HEK293 (cell line): ENCODE measurements around the gene KRT12.

Experiments used
- CTCF ChIA-PET: fragments of 350-600 bp; formaldehyde crosslinking; extraction: SDS; loops from one replicate; lab custom pipeline; 2021; ENCODE audit warnings: antibody characterized with exemption; lab: Yijun Ruan, JAX
- POLR2A ChIA-PET: fragments of 300-600 bp; formaldehyde crosslinking; extraction: SDS; loops from one replicate; lab custom pipeline; 2020; ENCODE audit warnings: antibody characterized with exemption, inconsistent platforms; lab: Yijun Ruan, JAX
- H3K27ac ChIP-seq: fragments of 200-500 bp; sonication (Bioruptor generic); 2 replicates; pipeline ENCODE4 v1.5.1; 2014; ENCODE audit warnings: low read depth, low read length, control low read depth, inconsistent platforms; ENCODE audit errors: extremely low read depth
- H3K36me3 ChIP-seq, 2 experiments: fragments of 200-500 bp in 1 of 2; sonication (Bioruptor generic) in 1 of 2; 1 replicate in 1 of 2; 2 replicates in 1 of 2; pipeline ENCODE4 v1.5.1; 2014 to 2017; ENCODE audit warnings: inconsistent platforms in 2 of 2, low read length in 2 of 2; ENCODE audit not compliant: control insufficient read depth in 2 of 2, insufficient read depth in 1 of 2
- H3K4me1 ChIP-seq: fragments of 200-500 bp; sonication (Bioruptor generic); 2 replicates; pipeline ENCODE4 v1.5.1; 2014; ENCODE audit warnings: mild to moderate bottlenecking, low read length, inconsistent platforms; ENCODE audit not compliant: control insufficient read depth, insufficient read depth
- H3K4me3 ChIP-seq: 2 replicates; pipeline ENCODE4 v1.5.1; 2011; ENCODE audit warnings: low read depth, mild to moderate bottlenecking, control low read depth, low read length, moderate library complexity
- H3K9me3 ChIP-seq: fragments of 200-500 bp; sonication (Bioruptor generic); 2 replicates; pipeline ENCODE4 v1.5.1; 2014; ENCODE audit warnings: low read depth, low read length, inconsistent platforms; ENCODE audit not compliant: control insufficient read depth, insufficient read depth
- HOXD13 ChIP-seq: sonication (generic); formaldehyde crosslinking; IDR thresholded peaks from 2 replicates; pipeline ENCODE4 v1.8.0; 2022; ENCODE audit warnings: missing genetic modification reagents, borderline replicate concordance
- KLF1 ChIP-seq: fragments of 450-650 bp; formaldehyde crosslinking; IDR thresholded peaks from 2 replicates; pipeline ENCODE4 v1.5.1; 2016; ENCODE audit warnings: missing biosample characterization, missing genetic modification characterization
- REPIN1 ChIP-seq: fragments of 450-650 bp; formaldehyde crosslinking; IDR thresholded peaks from 2 replicates; pipeline ENCODE4 v1.5.1; 2017; ENCODE audit warnings: missing biosample characterization, missing genetic modification characterization, low read depth
- SCRT2 ChIP-seq: fragments of 450-650 bp; formaldehyde crosslinking; IDR thresholded peaks from 2 replicates; pipeline ENCODE4 v1.5.1; 2016; ENCODE audit warnings: missing biosample characterization, missing genetic modification characterization
- SETDB1 ChIP-seq: IDR thresholded peaks from one replicate; pipeline ENCODE4 v1.6.1; 2017; ENCODE audit warnings: mild to moderate bottlenecking, low read length, moderate library complexity, mixed read lengths; ENCODE audit not compliant: insufficient read length
- SP7 ChIP-seq: fragments of 450-650 bp; formaldehyde crosslinking; IDR thresholded peaks from 2 replicates; pipeline ENCODE4 v1.5.1; 2016; ENCODE audit warnings: missing biosample characterization, missing genetic modification characterization
- ZBTB17 ChIP-seq: fragments of 450-650 bp; formaldehyde crosslinking; IDR thresholded peaks from 2 replicates; pipeline ENCODE4 v1.5.1; 2016; ENCODE audit warnings: missing biosample characterization, missing genetic modification characterization
- ZFP69B ChIP-seq: fragments of 450-650 bp; formaldehyde crosslinking; IDR thresholded peaks from 2 replicates; pipeline ENCODE4 v1.5.1; 2016; ENCODE audit warnings: missing biosample characterization, missing genetic modification characterization
- ZNF138 ChIP-seq: fragments of 450-650 bp; formaldehyde crosslinking; IDR thresholded peaks from 2 replicates; pipeline ENCODE4 v1.5.1; 2016; ENCODE audit warnings: missing biosample characterization, missing genetic modification characterization, borderline replicate concordance
- ZNF140 ChIP-seq: fragments of 450-650 bp; formaldehyde crosslinking; IDR thresholded peaks from 2 replicates; pipeline ENCODE4 v1.5.1; 2016; ENCODE audit warnings: missing biosample characterization, missing genetic modification characterization
- ZNF341 ChIP-seq: fragments of 450-650 bp; formaldehyde crosslinking; IDR thresholded peaks from 2 replicates; pipeline ENCODE4; 2016; ENCODE audit warnings: low read depth, missing biosample characterization, missing genetic modification characterization
- ZNF501 ChIP-seq: fragments of 450-650 bp; formaldehyde crosslinking; IDR thresholded peaks from 2 replicates; pipeline ENCODE4 v1.5.1; 2016; ENCODE audit warnings: missing biosample characterization, missing genetic modification characterization
- ZNF530 ChIP-seq: fragments of 450-650 bp; formaldehyde crosslinking; IDR thresholded peaks from 2 replicates; pipeline ENCODE4 v1.5.1; 2016; ENCODE audit warnings: low read depth, missing biosample characterization, missing genetic modification characterization
- ZNF610 ChIP-seq: fragments of 450-650 bp; formaldehyde crosslinking; IDR thresholded peaks from 2 replicates; pipeline ENCODE4 v1.5.1; 2016; ENCODE audit warnings: missing biosample characterization, missing genetic modification characterization, borderline replicate concordance
- ZNF629 ChIP-seq: fragments of 450-650 bp; formaldehyde crosslinking; IDR thresholded peaks from 2 replicates; pipeline ENCODE4 v1.5.1; 2017; ENCODE audit warnings: missing biosample characterization, missing genetic modification characterization
- ZNF654 ChIP-seq: fragments of 450-650 bp; formaldehyde crosslinking; IDR thresholded peaks from 2 replicates; pipeline ENCODE4 v1.5.1; 2016; ENCODE audit warnings: low read depth, missing biosample characterization, missing genetic modification characterization
- ZNF747 ChIP-seq: fragments of 450-650 bp; formaldehyde crosslinking; IDR thresholded peaks from 2 replicates; pipeline ENCODE4 v1.5.1; 2016; ENCODE audit warnings: missing biosample characterization, missing genetic modification characterization
- ZNF791 ChIP-seq: fragments of 450-650 bp; formaldehyde crosslinking; IDR thresholded peaks from 2 replicates; pipeline ENCODE4 v1.5.1; 2016; ENCODE audit warnings: missing biosample characterization, missing genetic modification characterization
- ZNF792 ChIP-seq: fragments of 450-650 bp; formaldehyde crosslinking; IDR thresholded peaks from 2 replicates; pipeline ENCODE4 v1.5.1; 2016; ENCODE audit warnings: missing biosample characterization, missing genetic modification characterization
- ZXDB ChIP-seq: fragments of 450-650 bp; formaldehyde crosslinking; IDR thresholded peaks from 2 replicates; pipeline ENCODE4 v1.5.1; 2016; ENCODE audit warnings: missing biosample characterization, missing genetic modification characterization
- TF ChIP-seq, protein P1 (sequence below): fragments of 450-650 bp; formaldehyde crosslinking; IDR thresholded peaks from 2 replicates; pipeline ENCODE4 v1.5.1; 2017; ENCODE audit warnings: missing biosample characterization, missing genetic modification characterization
- TF ChIP-seq, protein P2 (sequence below): fragments of 450-650 bp; formaldehyde crosslinking; IDR thresholded peaks from 2 replicates; pipeline ENCODE4 v1.5.1; 2017; ENCODE audit warnings: missing biosample characterization, missing genetic modification characterization
- TF ChIP-seq, protein P3 (sequence below): fragments of 450-650 bp; formaldehyde crosslinking; IDR thresholded peaks from 2 replicates; pipeline ENCODE4 v1.5.1; 2016; ENCODE audit warnings: missing biosample characterization, missing genetic modification characterization
- TF ChIP-seq, protein P4 (sequence below): fragments of 450-650 bp; formaldehyde crosslinking; IDR thresholded peaks from 2 replicates; pipeline ENCODE4 v1.5.1; 2016; ENCODE audit warnings: missing biosample characterization, missing genetic modification characterization
- TF ChIP-seq, protein P5 (sequence below): fragments of 450-650 bp; formaldehyde crosslinking; IDR thresholded peaks from 2 replicates; pipeline ENCODE4 v1.5.1; 2016; ENCODE audit warnings: missing biosample characterization, missing genetic modification characterization, borderline replicate concordance

KRT12 gene

DNA sequence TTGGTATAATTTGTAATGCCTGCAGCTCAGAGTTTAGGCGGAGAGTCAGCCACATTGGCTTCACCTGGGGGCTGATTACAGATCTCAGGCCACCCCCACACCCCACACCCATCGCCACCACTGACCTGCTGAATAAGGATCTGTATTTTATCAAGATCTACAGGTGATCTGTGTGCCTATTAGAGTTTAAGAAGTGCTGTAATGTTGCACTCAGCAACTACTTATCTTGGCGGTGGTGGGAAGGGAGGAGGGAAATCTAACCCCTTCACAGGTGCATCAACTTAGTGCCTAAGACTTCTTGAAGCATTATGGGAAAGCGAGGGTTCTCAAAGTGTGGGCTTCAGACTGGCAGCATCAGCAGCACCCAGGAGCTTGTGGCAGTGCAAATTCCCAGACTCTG is 35.5 kb upstream of the KRT12 start:
- Histone ChIP-seq H3K4me1 (peaks cover 27% of the 10 kb centered on the region), H3K36me3 (no peaks in the 10 kb centered on the region), H3K9me3 (no peaks in the 10 kb centered on the region), H3K4me3 (no peak overlapping the region), H3K27ac (peak overlapping the region; percentile 63; the same call in 1 of the 2 replicates)
- TF ChIP-seq, protein P1, sequence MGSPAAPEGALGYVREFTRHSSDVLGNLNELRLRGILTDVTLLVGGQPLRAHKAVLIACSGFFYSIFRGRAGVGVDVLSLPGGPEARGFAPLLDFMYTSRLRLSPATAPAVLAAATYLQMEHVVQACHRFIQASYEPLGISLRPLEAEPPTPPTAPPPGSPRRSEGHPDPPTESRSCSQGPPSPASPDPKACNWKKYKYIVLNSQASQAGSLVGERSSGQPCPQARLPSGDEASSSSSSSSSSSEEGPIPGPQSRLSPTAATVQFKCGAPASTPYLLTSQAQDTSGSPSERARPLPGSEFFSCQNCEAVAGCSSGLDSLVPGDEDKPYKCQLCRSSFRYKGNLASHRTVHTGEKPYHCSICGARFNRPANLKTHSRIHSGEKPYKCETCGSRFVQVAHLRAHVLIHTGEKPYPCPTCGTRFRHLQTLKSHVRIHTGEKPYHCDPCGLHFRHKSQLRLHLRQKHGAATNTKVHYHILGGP (tag by site-specific recombination) = no peak
- TF ChIP-seq SCRT2 (tag by site-specific recombination) (peak; percentile 60; the same call in 1 of the 2 replicates), ZNF654 (tag by site-specific recombination) (no peak), ZNF501 (tag by site-specific recombination) (no peak), SETDB1 (no peak), ZNF610 (tag by site-specific recombination) (no peak)
- POLR2A ChIA-PET = interaction anchor here (0.8 kb wide), 1 partner anchor 760 kb away, joined by 3 read pairs; no protein-coding TSS in a partner anchor
- CTCF ChIA-PET = interaction anchor here (0.7 to 3.4 kb wide), 10 partner anchors 11 to 765 kb away, joined by 3 to 15 read pairs (median 3); no protein-coding TSS in a partner anchor

DNA sequence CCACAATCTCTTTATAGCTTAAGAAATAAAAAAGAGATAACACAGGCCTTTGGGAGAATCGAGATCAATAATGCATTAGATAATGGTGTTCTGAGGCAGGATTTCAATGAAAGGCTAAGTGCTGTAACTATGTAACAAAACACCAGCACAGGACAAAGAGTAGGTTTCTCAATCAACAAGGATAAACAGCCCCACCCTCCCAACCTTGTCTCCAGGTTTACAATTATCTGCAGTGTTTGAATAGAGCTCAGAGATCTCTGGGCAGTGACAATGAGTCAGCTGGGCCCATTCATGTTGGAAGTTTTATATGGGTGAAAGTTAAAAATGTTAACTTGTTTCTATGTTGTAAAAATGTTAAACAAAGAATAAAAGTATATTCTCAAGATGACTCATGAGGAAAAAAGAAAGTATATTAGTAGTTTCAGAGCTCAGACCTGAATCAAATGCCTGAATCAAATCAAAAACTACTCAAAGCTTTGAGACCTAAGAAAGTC is 35.0 kb upstream of the KRT12 start:
- H3K4me3 ChIP-seq = no peak overlapping the region
- ChIA-PET CTCF (interaction anchor here (0.6 to 3.4 kb wide), 13 partner anchors 11 to 766 kb away, joined by 3 to 15 read pairs (median 3); partner anchors contain the start of gene KRT20), POLR2A (interaction anchor here (0.8 kb wide), 1 partner anchor 761 kb away, joined by 3 read pairs; no protein-coding TSS in a partner anchor)
- H3K9me3 ChIP-seq = no peaks in the 10 kb centered on the region
- no peaks in the 10 kb centered on the region for H3K36me3 ChIP-seq
- peak overlapping the region; percentile 63; the same call in 1 of the 2 replicates for H3K27ac ChIP-seq
- H3K4me1 ChIP-seq = peaks cover 27% of the 10 kb centered on the region
- TF ChIP-seq ZNF530 (tag by site-specific recombination) (no peak), KLF1 (tag by site-specific recombination) (peak; percentile 48), SP7 (tag by site-specific recombination) (peak; percentile 69), REPIN1 (tag by site-specific recombination) (no peak), ZNF792 (tag by site-specific recombination) (no peak), ZNF747 (tag by site-specific recombination) (no peak), ZFP69B (tag by site-specific recombination) (0 out of 2 replicates have a peak, but pooled peaks have one; percentile 31), HOXD13 (no peak), ZNF138 (tag by site-specific recombination) (no peak), ZNF140 (tag by site-specific recombination) (no peak), ZXDB (no peak), ZBTB17 (tag by site-specific recombination) (peak; percentile 41), ZNF341 (tag by site-specific recombination) (no peak), ZNF791 (tag by site-specific recombination) (no peak), ZNF629 (tag by site-specific recombination) (0 out of 2 replicates have a peak, but pooled peaks have one; percentile 15)
- TF ChIP-seq, protein P2, sequence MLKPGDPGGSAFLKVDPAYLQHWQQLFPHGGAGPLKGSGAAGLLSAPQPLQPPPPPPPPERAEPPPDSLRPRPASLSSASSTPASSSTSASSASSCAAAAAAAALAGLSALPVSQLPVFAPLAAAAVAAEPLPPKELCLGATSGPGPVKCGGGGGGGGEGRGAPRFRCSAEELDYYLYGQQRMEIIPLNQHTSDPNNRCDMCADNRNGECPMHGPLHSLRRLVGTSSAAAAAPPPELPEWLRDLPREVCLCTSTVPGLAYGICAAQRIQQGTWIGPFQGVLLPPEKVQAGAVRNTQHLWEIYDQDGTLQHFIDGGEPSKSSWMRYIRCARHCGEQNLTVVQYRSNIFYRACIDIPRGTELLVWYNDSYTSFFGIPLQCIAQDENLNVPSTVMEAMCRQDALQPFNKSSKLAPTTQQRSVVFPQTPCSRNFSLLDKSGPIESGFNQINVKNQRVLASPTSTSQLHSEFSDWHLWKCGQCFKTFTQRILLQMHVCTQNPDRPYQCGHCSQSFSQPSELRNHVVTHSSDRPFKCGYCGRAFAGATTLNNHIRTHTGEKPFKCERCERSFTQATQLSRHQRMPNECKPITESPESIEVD (tag by site-specific recombination) = peak; percentile 74
- TF ChIP-seq, protein P3, sequence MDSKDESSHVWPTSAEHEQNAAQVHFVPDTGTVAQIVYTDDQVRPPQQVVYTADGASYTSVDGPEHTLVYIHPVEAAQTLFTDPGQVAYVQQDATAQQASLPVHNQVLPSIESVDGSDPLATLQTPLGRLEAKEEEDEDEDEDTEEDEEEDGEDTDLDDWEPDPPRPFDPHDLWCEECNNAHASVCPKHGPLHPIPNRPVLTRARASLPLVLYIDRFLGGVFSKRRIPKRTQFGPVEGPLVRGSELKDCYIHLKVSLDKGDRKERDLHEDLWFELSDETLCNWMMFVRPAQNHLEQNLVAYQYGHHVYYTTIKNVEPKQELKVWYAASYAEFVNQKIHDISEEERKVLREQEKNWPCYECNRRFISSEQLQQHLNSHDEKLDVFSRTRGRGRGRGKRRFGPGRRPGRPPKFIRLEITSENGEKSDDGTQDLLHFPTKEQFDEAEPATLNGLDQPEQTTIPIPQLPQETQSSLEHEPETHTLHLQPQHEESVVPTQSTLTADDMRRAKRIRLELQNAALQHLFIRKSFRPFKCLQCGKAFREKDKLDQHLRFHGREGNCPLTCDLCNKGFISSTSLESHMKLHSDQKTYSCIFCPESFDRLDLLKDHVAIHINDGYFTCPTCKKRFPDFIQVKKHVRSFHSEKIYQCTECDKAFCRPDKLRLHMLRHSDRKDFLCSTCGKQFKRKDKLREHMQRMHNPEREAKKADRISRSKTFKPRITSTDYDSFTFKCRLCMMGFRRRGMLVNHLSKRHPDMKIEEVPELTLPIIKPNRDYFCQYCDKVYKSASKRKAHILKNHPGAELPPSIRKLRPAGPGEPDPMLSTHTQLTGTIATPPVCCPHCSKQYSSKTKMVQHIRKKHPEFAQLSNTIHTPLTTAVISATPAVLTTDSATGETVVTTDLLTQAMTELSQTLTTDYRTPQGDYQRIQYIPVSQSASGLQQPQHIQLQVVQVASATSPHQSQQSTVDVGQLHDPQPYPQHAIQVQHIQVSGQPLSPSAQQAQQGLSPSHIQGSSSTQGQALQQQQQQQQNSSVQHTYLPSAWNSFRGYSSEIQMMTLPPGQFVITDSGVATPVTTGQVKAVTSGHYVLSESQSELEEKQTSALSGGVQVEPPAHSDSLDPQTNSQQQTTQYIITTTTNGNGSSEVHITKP = peak; percentile 44; the same call in 1 of the 2 replicates
- TF ChIP-seq, protein P4, sequence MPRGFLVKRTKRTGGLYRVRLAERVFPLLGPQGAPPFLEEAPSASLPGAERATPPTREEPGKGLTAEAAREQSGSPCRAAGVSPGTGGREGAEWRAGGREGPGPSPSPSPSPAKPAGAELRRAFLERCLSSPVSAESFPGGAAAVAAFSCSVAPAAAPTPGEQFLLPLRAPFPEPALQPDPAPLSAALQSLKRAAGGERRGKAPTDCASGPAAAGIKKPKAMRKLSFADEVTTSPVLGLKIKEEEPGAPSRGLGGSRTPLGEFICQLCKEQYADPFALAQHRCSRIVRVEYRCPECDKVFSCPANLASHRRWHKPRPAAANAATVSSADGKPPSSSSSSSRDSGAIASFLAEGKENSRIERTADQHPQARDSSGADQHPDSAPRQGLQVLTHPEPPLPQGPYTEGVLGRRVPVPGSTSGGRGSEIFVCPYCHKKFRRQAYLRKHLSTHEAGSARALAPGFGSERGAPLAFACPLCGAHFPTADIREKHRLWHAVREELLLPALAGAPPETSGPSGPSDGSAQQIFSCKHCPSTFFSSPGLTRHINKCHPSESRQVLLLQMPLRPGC = no peak; the same call in 1 of the 2 replicates
- TF ChIP-seq, protein P5, sequence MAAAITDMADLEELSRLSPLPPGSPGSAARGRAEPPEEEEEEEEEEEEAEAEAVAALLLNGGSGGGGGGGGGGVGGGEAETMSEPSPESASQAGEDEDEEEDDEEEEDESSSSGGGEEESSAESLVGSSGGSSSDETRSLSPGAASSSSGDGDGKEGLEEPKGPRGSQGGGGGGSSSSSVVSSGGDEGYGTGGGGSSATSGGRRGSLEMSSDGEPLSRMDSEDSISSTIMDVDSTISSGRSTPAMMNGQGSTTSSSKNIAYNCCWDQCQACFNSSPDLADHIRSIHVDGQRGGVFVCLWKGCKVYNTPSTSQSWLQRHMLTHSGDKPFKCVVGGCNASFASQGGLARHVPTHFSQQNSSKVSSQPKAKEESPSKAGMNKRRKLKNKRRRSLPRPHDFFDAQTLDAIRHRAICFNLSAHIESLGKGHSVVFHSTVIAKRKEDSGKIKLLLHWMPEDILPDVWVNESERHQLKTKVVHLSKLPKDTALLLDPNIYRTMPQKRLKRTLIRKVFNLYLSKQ (tag by site-specific recombination) = no peak
